Stimulated activated CD4-positive, alpha-beta T cell treated with anti-CD3 and anti-CD28 coated beads, Interleukin-1b, Interleukin-23, amount 100 ng/mL, for 1 hour (primary cell): ENCODE measurements around the gene POLE.

ENCODE experiments used
- DNase-seq, 2 donors: peaks; one replicate each; pipeline ENCODE4 v3.0.0-alpha.2; 2020; ENCODE audit warnings: low read depth in 2 of 2

The POLE gene

DNA sequence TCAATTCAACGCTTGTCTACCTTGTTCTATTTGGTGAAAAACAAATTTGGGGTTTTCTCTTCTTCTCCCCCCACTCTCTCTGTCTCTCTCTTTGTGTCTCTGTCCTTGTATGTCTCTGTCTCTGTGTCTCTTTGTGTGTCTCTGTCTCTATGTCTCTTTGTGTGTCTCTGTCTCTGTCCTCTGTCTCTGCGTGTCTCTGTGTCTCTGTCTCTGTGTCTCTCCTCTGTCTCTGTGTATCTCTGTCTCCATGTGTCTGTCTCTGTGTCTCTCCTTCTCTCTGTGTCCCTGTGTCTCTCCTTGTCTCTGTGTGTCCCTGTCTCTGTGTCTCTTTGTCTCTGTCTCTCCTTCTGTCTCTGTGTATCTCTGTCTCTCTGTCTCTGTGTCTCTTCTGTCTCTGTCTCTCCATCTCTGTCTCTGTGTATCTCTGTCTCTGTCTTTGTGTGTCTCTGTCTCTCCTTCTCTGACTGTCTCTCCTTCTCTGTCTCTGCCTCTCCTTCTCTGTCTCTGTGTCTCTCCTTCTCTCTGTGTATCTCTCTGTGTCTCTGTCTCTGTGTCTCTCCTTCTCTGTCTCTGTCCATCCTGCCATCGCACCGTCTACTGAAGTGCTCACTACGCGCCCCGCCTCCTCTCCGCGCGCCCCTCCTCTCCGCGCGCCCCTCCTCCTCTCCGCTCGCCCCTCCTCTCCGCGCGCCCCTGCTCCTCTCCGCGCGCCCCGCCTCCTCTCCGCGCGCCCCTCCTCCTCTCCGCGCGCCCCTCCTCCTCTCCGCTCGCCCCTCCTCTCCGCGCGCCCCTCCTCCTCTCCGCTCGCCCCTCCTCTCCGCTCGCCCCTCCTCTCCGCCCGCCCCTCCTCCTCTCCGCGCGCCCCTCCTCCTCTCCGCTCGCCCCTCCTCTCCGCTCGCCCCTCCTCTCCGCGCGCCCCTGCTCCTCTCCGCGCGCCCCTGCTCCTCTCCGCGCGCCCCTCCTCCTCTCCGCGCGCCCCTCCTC, 89.5 kb downstream of the POLE start:
- no peak for DNase-seq

DNA sequence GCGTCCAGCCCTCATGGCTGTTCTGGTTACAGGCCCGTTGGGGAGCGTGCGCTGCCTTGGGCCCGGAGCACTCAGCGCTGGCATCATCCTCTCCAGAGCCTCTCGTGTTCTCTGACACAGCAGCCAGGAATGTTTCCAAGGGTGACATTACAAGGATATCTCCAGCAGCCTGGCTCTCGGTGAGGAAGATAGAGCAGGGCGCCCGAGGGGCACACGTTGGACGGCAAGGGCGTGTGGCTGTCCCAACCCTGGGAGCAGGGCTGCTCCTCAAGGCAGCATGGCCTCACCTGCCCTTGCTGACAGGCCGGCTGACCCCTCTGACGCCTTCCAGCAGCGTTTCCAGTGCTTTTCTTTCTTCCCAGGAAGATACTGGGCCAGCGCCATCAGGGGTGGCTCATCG, 91.1 kb downstream of the POLE start:
- no peak for DNase-seq

DNA sequence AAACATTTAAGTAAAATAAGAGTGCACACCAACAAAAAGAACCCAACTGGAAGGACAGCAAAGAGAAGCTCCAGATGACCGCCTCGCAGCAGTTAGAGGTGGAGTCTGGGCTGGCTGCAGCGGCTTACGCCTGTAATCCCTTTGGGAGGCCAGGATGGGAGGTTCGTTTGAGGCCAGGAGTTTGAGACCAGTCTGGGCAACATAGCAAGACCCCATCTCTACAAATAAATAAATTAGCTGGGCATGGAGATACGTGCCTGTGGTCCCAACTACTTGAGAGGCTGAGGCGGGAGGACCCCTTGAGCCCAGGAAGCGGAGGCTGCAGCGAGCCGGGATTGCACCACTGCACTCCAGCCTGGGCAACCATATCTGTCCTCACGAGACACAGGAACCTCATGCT, 92.0 kb downstream of the POLE start:
- no peak for DNase-seq

DNA sequence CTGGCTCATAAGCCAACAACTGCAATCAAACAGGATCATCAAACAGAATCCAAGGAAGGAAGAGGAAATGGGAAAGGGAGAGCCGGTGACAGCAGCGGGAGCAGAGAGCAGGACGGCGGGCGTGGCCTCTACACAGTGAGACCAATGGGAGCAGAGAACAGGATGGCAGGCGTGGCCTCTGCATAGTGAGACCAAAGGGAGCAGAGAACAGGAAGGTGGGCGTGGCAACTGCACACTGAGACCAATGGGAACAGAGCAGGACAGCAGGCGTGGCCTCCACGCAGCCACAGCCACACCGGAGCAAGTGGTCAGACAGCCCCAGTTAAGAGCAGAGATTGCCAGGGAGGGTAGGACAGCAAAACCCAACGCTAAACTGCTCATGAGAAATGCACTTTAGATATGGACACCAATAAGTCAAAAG, 93.2 kb downstream of the POLE start:
- DNase-seq = no peak

DNA sequence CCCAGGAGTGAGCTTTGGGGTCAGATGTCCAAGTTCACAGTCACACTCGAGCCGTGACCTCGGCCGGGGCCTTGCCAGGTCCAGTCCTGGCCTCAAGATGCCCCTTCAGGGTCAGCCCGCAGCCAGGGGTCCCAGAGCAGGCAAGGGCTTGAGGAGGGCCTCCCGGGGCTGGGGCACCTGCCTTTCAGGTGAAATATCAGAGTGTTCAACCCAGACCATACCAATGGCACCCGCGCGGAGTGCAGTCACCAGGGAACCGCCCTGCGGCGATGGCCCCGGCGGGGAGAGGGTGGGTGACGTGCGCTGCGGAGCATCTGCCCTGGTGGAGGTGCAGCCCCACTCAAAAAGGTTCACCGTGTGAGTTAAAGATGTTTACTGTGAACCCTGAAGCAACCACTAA, 93.6 kb downstream of the POLE start:
- DNase-seq = no peak

DNA sequence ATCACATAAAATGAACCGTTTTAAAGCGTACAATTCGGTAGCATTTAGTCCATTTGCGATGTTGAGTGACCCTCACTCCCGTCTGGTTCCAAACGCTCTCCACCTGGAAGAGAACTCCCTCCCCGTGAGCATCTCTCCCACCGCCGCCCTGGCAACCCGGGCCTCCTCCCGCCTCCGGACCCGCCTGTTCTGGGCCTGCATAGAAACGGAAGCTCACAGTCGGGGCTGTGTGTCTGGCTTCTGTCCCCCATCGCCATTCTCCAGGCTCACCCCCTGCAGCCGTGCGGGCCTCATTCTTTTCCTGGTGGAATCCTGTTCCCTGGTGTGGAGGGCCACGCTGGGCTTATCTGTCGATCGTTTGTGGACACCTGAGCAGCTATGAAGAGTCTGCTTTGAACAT, 94.1 kb downstream of the POLE start:
- DNase-seq = no peak

DNA sequence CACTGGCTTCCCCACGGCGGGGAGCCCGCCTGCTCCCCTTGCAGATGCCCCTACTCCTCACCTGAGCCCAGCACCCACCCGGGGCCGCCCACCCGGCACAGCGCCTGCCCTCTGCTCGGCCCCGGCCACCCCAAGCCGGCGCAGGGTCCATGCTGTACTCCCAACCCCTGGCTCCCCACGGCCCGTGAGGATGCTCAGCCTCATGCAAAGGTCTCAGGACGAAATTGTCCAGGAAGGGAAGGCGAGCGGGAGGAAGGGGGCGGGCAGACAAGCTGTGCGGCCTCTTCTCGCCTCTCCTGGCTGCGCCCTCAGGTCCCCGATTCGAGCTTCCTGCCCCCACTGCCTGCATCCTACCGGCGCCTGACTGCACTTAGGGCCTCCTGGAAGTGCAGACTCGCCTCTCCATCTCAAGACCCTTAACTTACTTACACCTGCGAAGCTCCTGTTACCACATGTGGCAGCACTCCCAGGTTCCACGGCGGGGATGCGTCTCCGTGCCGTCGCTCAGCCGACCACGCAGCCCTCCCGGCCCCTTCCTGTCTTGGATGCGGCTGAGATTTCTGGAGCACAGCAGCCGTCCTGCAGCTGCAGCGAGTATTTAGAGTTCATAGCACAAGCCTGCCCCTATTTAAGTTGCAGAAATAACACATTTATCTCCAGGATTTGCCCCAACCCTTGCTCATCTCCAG, 94.7 kb downstream of the POLE start:
- no peak for DNase-seq

DNA sequence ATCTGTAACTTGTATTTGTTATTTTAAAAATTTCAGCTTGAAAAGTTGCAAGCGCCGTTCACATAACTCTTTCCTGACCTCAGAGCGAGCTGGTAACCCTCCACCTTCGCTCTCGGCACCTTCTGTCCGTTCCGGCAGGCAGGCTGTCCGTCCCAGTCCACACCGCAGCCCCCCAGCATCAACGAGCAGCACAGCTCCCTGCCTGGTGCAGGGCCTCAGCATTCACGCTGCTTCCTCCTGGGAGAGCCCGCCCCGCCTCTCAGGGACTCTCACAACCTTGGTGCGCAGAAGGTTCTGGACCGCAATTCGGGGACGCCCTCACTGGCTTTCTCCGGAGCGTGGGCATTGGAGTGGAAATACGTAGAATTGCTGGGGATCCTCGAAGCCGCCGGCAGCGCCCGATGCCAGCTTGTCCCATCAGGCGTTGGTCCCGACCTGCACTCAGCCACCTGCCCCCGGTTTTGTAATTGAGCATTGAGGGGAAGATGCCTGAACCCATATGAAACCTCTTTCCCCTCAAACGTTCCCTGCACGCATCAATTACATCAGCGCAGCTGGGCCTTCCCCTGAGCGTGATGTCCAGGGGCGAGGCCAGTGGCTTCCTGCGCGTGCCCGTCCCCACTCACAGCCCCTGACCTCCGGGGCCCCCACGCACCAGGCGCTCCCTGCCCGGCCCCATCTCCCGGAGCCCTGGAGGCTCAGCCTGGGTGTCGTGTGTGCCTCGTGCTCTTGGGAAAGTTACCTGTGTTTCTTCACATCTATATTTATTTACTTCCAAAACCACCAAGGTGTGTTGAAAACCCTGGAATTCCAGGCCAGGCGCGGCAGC, 95.8 kb downstream of the POLE start:
- DNase-seq = no peak

DNA sequence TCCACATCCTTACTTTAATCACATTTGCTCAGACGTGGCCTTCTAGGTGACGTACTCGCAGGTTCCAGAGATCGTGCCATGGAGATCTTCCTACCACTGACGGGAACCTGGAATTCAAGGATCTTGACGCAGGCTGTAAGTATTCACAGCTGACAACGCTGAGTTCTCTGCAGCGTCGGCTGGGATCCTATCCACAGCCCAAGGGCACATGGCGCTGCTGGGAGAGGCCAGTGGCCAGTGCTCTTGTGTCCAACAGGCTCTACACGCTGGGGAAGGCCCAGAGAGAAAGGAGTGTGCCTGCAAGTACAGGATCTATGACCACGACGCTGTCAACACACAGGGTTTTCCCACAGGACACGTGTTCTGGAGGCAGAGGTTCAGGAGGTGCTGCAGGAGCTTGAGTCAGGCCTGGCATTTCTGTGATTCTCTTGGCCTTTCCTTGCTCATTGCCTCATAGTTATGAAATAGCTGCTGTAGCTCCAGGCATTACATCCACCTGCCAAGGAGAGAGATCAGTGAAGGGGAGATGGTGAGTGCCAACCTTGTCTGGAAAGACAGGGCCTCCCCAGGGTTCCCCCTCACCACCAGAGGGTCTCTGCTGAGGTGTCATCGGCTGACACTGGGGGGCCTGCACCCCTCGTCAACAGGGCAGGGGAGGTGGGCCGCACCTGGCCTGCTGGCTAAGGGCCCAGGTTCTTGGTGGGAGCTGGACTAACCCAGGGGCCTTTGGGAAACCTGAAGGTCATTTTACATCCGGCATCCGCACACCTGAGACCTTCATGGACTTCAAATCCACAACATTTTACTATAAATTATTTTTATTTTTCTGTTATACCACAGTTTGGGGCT, 98.1 kb downstream of the POLE start:
- DNase-seq = no peak

DNA sequence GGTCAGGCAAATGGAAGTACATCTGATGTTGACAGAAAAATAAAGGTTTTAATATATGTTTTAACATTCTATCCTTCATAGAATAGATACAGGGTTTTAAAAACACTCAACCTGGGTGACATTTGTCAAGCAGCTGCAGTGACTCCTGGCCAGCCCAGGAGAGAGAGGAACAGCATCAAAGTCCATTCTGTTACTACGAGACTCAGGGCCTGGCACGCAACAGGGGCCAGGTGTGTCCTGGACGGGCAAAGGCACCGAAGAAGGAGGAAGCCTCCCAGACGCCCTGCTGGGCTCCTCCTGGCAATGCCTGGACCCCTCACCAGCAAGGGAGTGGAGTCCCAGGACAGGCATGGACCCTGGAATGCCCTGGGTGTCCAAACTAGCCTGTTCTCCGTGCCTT, 98.8 kb downstream of the POLE start:
- no peak for DNase-seq

DNA sequence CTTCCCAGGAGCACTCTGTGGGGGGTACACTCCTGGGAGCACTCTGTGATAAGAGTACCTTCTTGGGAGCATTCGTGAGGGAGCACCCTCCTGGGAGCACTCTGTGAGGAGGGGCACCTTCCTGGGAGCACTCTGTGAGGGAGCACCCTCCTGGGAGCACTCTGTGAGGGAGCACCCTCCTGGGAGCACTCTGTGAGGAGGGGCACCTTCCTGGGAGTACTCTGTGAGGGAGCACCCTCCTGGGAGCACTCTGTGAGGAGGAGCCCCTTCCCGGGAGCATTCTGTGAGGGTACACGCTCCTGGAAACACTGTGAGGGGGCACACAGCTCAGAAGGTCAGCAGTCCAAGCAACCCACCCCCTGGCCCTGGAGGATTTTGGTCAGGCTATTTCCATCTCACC, 99.4 kb downstream of the POLE start:
- DNase-seq = no peak

DNA sequence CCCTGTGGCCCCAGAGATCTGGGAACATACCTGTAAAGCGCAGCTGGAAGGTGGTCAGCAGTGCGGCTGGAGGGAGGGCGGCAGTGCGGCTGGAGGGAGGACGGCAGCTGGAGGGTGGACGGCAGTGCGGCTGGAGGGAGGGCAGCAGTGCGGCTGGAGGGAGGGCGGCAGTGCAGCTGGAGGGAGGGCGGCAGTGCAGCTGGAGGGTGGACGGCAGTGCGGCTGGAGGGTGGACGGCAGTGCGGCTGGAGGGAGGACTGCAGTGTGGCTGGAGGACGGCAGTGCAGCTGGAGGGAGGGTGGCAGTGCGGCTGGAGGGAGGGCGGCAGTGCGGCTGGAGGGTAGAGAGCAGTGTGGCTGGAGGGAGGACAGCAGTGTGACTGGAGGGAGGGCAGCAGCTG, 100.2 kb downstream of the POLE start:
- no peak for DNase-seq

DNA sequence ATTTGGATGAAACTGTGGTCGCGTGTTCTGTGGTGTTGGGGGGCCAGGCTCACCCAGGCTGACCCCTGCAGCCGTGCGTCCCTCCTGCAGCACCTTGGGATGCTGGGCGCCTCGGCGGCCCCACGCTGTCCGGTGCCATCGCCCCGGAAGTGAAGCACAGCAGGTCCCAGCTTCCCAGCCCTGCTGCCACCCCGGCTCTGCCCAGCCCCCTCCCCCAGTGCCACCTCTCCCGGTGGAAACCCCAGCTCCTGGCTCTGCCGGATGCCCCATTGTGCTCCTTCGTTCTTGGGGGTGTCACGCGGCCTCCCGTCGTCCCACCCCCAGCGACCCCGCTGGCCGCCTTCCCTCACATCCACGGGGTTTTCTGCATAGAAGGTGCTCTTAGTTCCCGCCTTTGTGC, 102.0 kb downstream of the POLE start:
- no peak for DNase-seq

DNA sequence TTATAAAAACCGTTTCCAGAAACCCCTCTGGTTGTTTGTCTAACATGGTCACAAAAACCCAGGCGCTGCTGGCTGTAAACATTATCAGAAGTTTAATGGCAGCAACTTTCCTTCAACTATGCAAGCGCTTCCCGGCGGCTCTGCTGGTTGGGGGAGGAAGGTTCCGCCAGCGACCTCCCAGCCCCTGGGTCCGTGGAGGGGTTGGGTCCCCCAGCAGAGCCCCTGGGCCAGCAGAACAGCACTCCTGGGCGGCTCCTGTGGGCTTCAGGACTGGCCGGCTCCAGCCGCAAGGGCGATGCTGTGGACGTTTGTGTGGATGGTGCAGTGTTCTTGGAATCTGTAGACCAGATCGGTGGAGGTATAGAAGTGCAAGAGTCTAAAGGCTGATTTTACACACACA, 102.7 kb downstream of the POLE start:
- no peak for DNase-seq

DNA sequence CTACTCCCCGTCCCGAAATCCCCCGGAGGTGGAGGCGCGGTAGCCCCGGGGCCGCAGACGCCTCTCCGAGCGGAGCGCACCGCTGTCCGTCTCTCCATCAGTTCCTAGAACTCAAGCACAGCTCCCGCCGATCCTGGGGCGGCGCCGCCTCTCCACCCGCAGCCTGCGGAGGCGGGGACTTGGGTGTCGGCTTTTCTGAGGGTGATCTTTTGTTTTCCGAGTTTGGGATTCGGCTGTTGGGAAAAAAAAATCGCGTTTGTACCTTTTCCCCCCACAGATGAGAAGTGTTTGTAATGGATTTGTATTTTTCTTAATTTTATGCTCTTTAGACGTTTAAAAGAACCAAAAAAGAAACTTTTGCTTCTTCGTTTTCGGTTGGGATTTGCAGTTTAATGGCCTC, 103.4 kb downstream of the POLE start:
- DNase-seq = no peak

DNA sequence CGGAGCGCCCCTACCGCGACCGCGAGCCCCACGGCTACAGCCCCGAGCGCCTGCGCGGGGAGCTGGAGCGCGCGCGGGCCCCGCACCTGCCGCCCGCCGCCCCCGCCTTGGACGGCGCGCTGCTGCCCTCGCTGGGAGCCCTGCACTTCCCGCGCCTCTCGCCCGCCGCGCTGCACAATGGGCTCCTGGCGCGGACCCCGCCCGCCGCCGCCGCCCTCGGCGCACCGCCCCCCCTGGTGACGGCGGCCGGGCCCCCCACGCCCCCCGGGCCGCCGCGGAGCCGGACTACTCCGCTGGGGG, 103.8 kb downstream of the POLE start:
- no peak for DNase-seq

DNA sequence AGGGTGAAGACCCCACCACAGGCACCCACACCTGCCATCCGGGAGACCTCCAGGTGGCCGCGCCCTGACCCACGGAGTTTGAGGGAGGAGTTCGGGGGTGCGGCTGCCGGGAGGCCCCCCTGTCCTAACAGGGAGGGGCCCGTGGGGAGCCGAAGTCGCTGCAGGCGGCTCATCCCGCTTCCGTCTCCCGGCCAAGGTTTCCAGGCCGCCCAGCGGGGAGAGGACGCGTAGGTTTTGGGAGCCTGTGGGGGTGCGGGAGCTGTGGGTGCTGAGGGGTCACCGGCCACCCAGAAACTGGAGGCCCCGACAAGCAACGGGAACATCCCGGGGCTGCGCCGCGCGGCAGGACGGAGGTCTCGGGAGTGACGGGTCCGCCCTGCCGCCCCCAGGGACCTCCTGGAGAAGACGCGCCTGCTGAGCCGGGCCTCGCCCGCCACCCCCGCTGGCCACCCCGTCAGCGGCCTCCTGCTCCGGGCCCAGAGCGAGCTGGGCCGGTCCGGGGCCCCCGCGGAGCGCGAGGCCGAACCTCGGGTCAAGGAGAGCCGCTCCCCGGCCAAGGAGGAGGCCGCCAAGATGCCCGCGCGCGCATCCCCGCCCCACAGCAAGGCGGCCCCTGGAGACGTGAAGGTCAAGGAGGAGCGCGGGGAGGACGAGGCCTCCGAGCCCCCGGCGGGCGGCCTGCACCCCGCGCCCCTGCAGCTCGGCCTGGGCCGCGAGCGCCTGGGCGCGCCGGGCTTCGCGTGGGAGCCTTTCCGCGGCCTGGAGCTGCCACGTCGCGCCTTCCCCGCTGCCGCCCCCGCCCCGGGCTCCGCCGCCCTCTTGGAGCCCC, 104.3 kb downstream of the POLE start:
- no peak for DNase-seq

DNA sequence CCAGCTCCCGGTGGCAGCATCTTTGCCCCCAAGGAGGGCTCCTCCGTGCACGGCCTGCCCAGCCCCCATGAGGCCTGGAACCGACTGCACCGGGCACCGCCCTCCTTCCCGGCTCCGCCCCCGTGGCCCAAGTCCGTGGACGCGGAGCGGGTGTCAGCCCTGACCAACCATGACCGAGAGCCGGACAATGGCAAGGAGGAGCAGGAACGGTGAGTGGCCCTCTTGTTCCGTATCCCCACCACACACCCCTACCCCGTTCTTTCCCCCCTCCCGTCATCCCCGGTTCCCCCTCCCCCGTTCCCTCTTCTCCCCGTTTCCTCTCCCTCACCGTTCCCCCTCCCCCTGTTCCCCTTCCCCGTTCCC, 105.1 kb downstream of the POLE start:
- no peak for DNase-seq

DNA sequence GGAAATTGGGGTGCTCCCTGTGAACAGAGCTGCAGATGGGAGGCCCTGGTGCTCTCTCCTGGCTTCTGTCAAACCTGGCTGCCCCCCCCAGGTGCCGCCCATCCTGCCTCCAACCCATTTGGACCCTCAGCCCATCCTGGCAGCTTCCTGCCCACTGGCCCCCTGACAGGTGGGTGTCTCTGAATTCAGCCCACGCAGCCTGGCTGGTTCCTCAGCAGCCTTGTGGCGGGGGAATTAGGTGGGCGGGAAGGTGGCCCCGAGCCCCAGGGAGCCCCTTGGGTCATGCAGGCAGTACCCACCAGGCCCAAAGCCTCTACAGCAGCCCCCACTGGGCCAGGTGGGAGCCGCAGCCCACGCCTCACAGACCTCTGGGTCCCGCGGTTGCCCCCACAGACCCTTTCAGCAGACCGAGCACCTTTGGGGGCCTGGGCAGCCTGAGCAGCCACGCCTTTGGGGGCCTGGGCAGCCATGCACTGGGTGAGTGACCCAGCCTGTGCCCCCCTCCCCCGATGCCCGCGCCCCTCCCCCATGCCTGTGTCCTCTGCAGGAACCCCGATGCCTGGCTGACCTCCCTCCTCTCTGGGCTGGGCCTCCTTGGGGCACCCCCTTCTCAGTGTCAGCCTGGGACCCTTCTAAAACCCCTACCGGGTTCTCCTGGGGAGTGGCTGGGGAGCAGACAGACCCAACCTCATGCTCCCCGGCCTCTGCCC, 105.6 kb downstream of the POLE start:
- no peak for DNase-seq

DNA sequence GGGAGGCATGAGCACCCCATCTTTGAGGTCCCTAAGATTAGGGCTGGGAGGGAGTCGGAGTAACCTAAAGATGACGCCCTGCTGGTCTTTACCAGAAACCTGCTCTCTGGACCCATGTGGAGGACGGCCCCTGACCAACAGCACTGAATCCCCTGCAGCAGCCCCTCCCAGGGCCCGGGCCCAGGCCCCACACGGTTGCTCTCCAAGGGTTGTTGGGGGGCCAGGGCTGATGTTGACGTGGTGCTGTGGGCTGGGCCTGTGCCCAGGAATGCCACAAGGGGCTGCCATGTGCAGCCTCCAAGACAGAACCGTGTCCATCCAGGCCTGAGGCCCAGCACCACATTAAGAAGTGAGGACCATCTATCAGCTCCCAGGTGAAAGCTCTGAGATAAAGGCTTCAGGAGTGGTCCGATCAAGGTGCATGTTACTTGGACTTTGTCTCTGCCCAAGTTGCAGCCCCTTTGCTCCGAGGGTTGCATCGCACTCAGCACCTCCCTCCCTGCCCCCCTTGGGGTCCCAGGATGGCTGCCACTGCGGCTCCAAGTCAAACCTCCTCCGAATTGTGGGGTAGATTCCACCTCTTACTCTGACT, 106.3 kb downstream of the POLE start:
- no peak for DNase-seq
